SK-N-SH (cell line): ENCODE results near the gene TMC1. TPM values are rescaled to one million over a fixed set of nuclear protein-coding genes. Genes with fewer than 3 reads are reported as not detected.

ENCODE experiments used
- CTCF ChIA-PET: fragments of 300-600, 350-600 bp; formaldehyde crosslinking; extraction: SDS; loops from one replicate; lab custom pipeline; 2021; lab: Yijun Ruan, JAX
- POLR2A ChIA-PET: fragments of 350-600 bp; sonication (Branson Sonifier 250); formaldehyde crosslinking; extraction: SDS; loops from one replicate; lab custom pipeline; 2020; ENCODE audit warnings: antibody characterized with exemption, inconsistent platforms; lab: Yijun Ruan, JAX
- DNase-seq: peaks from one replicate; pipeline ENCODE4 v3.0.0; 2012
- H2AFZ ChIP-seq: fragments of 200-600 bp; sonication (generic); 2 replicates; pipeline ENCODE4 v1.8.1; 2016; ENCODE audit warnings: antibody characterized with exemption, mild to moderate bottlenecking, low read depth
- H3F3A ChIP-seq: fragments of 200-600 bp; sonication (generic); replicated peaks from 2 replicates; pipeline ENCODE3; 2016; ENCODE audit warnings: antibody characterized with exemption, mild to moderate bottlenecking; ENCODE audit not compliant: insufficient read depth
- H3K27ac ChIP-seq, 2 experiments: fragments of 200-500 bp in 1 of 2; fragments of 200-600 bp in 1 of 2; sonication (Bioruptor generic) in 1 of 2; sonication (generic), shearing (Covaris generic) in 1 of 2; 2 replicates each; pipeline versions ENCODE4 v1.5.1 to v1.6.1; 2014 to 2016; ENCODE audit warnings: low read depth in 2 of 2, inconsistent platforms in 1 of 2, low read length in 1 of 2, mild to moderate bottlenecking in 1 of 2, mixed read lengths in 1 of 2
- H3K27me3 ChIP-seq: fragments of 200-600 bp; sonication (generic), shearing (Covaris generic); 2 replicates; pipeline ENCODE4 v1.6.1; 2016; ENCODE audit warnings: mixed run types; ENCODE audit not compliant: insufficient read depth
- H3K36me3 ChIP-seq, 2 experiments: fragments of 200-500 bp in 1 of 2; fragments of 200-600 bp in 1 of 2; sonication (Bioruptor generic) in 1 of 2; sonication (generic) in 1 of 2; replicated peaks in 1 of 2; 2 replicates each; pipeline versions ENCODE3 to v1.5.1; 2014 to 2016; ENCODE audit warnings: low read length in 1 of 2, mild to moderate bottlenecking in 1 of 2; ENCODE audit not compliant: insufficient read depth in 2 of 2, control insufficient read depth in 1 of 2
- H3K4me1 ChIP-seq, 2 experiments: fragments of 200-500 bp in 1 of 2; fragments of 200-600 bp in 1 of 2; sonication (Bioruptor generic) in 1 of 2; sonication (generic), shearing (Covaris generic) in 1 of 2; 2 replicates each; pipeline versions ENCODE4 v1.5.1 to v1.6.1; 2014 to 2016; ENCODE audit warnings: low read depth in 1 of 2, low read length in 1 of 2, mixed run types in 1 of 2; ENCODE audit not compliant: insufficient read depth in 2 of 2, control insufficient read depth in 1 of 2
- H3K4me2 ChIP-seq: fragments of 200-600 bp; sonication (generic), shearing (Covaris generic); 2 replicates; pipeline ENCODE4 v1.6.1; 2017; ENCODE audit warnings: mixed run types
- H3K4me3 ChIP-seq, 2 experiments: fragments of 200-500 bp in 1 of 2; fragments of 200-600 bp in 1 of 2; sonication (Bioruptor generic) in 1 of 2; sonication (generic), shearing (Covaris generic) in 1 of 2; 2 replicates each; pipeline versions ENCODE4 v1.5.1 to v1.8.1; 2014 to 2016; ENCODE audit warnings: low read depth in 2 of 2, inconsistent platforms in 1 of 2, low read length in 1 of 2, mild to moderate bottlenecking in 1 of 2, mixed read lengths in 1 of 2, moderate library complexity in 1 of 2
- H3K79me2 ChIP-seq: fragments of 200-600 bp; sonication (generic); 2 replicates; pipeline ENCODE4 v1.8.1; 2017; ENCODE audit warnings: mild to moderate bottlenecking; ENCODE audit not compliant: insufficient read depth
- H3K9ac ChIP-seq: fragments of 200-600 bp; sonication (generic); 2 replicates; pipeline ENCODE4 v1.6.1; 2017; ENCODE audit warnings: mixed run types
- H3K9me2 ChIP-seq: fragments of 200-600 bp; sonication (generic); 2 replicates; pipeline ENCODE4 v1.6.1; 2017; ENCODE audit warnings: mixed run types
- H3K9me3 ChIP-seq: fragments of 200-600 bp; sonication (generic); 2 replicates; pipeline ENCODE4 v1.6.1; 2017; ENCODE audit warnings: mixed run types, mild to moderate bottlenecking, moderate library complexity
- H4K20me1 ChIP-seq: fragments of 200-600 bp; sonication (generic); 2 replicates; pipeline ENCODE4 v1.6.1; 2017; ENCODE audit warnings: mild to moderate bottlenecking, mixed run types; ENCODE audit not compliant: insufficient read depth
- EZH2phosphoT487 ChIP-seq: fragments of 200-600 bp; sonication (generic); IDR thresholded peaks from 2 replicates; pipeline ENCODE4 v1.6.1; 2017; ENCODE audit warnings: low read depth, mixed run types, mild to moderate bottlenecking, antibody characterized with exemption, moderate library complexity, borderline replicate concordance
- FOSL2 ChIP-seq: IDR thresholded peaks from 2 replicates; pipeline ENCODE4 v1.4.0; 2012; ENCODE audit warnings: low read depth, mild to moderate bottlenecking, moderate library complexity, borderline replicate concordance
- FOXJ3 ChIP-seq: sonication (generic); formaldehyde crosslinking; IDR thresholded peaks from 2 replicates; pipeline ENCODE4 v1.5.1; 2020; ENCODE audit warnings: mild to moderate bottlenecking, missing genetic modification reagents
- GATA2 ChIP-seq: sonication (generic); formaldehyde crosslinking; IDR thresholded peaks from 2 replicates; pipeline ENCODE4 v1.5.0; 2020; ENCODE audit warnings: mild to moderate bottlenecking, missing genetic modification reagents
- JUND ChIP-seq: IDR thresholded peaks from 2 replicates; pipeline ENCODE4 v1.4.0; 2012
- MEF2A ChIP-seq: IDR thresholded peaks from 2 replicates; pipeline ENCODE4 v1.4.0; 2012; ENCODE audit warnings: low read depth, borderline replicate concordance
- NFIC ChIP-seq: IDR thresholded peaks from 2 replicates; pipeline ENCODE4 v1.4.0; 2012; ENCODE audit warnings: borderline replicate concordance
- NRF1 ChIP-seq: IDR thresholded peaks from 2 replicates; pipeline ENCODE4 v1.6.1; 2012; ENCODE audit warnings: low read depth, mild to moderate bottlenecking, low read length
- POLR2AphosphoS5 ChIP-seq: IDR thresholded peaks from 2 replicates; pipeline ENCODE4 v1.6.1; 2012; ENCODE audit warnings: low read depth, low read length
- RAD21 ChIP-seq: IDR thresholded peaks from 2 replicates; pipeline ENCODE4 v1.6.1; 2012; ENCODE audit warnings: mild to moderate bottlenecking, low read length
- SIN3A ChIP-seq: IDR thresholded peaks from 2 replicates; pipeline ENCODE4 v1.6.1; 2012; ENCODE audit warnings: low read depth, mild to moderate bottlenecking, low read length, moderate library complexity, borderline replicate concordance
- SMC3 ChIP-seq: IDR thresholded peaks from 2 replicates; pipeline ENCODE4 v1.6.1; 2012; ENCODE audit warnings: low read depth, low read length, improper control_type of control experiment
- TCF12 ChIP-seq: IDR thresholded peaks from 2 replicates; pipeline ENCODE4 v1.4.0; 2012
- TEAD4 ChIP-seq: IDR thresholded peaks from 2 replicates; pipeline ENCODE4 v1.4.0; 2012; ENCODE audit warnings: mild to moderate bottlenecking, borderline replicate concordance; ENCODE audit not compliant: insufficient read depth
- USF1 ChIP-seq: IDR thresholded peaks from 2 replicates; pipeline ENCODE4 v1.4.0; 2012; ENCODE audit warnings: low read depth, borderline replicate concordance
- USF2 ChIP-seq: fragments of 150-350 bp; IDR thresholded peaks from 2 replicates; pipeline ENCODE4 v1.6.1; 2017; ENCODE audit warnings: antibody characterized with exemption, low read length, low read depth, borderline replicate concordance
- YY1 ChIP-seq: IDR thresholded peaks from 2 replicates; pipeline ENCODE4 v1.4.0; 2012; ENCODE audit warnings: low read depth, mild to moderate bottlenecking
- ZBTB33 ChIP-seq: IDR thresholded peaks from 2 replicates; pipeline ENCODE4 v1.4.0; 2012; ENCODE audit warnings: low read depth, borderline replicate concordance
- WGBS: methylation state at CpG from one replicate; pipeline ENCODE4 v1.1.6; 2017; ENCODE audit warnings: low lambda C conversion rate; 5-methylcytosine and 5-hydroxymethylcytosine counted together
- polyA plus RNA-seq, 3 experiments: library from polyadenylated mRNA; depleted of rRNA; stranded (reverse); fragments of >200 nt; gene quantifications; 2 replicates each; pipeline ENCODE4 v1.2.3, GENCODE V29; 2012
- TF ChIP-seq, protein P1 (sequence below): IDR thresholded peaks from 2 replicates; pipeline ENCODE4; 2012
- TF ChIP-seq, protein P2 (sequence below): IDR thresholded peaks from 2 replicates; pipeline ENCODE4 v1.4.0; 2012; ENCODE audit warnings: low read depth
- TF ChIP-seq, protein P3 (sequence below): fragments of 200-600 bp; sonication (generic); IDR thresholded peaks from 2 replicates; pipeline ENCODE4 v1.6.1; 2017; ENCODE audit warnings: antibody characterized with exemption, mild to moderate bottlenecking, moderate library complexity

TMC1 gene
- polyA plus RNA-seq, 1 of the 3 experiments (the other 2 are of a cell fraction): not detected

GRCh38 chr9:72703574-72703973 is 182.2 kb downstream of the TMC1 start:
- no peaks in the 10 kb centered on the region for H3F3A ChIP-seq
- DNase-seq: no peak
- no peaks in the 10 kb centered on the region for H3K4me1 ChIP-seq
- no peak overlapping the region for H3K9ac ChIP-seq
- H3K27ac ChIP-seq: no peak overlapping the region
- H3K9me2 ChIP-seq: no peaks in the 10 kb centered on the region
- no peaks in the 10 kb centered on the region for H3K36me3 ChIP-seq
- no peak overlapping the region for H3K4me3 ChIP-seq
- TF ChIP-seq FOXJ3 (CRISPR knock-in tag) (no peak), SMC3 (no peak), FOSL2 (no peak), NFIC (no peak), GATA2 (CRISPR knock-in tag) (no peak), TEAD4 (no peak), USF1 (no peak), ZBTB33 (no peak), MEF2A (no peak), SIN3A (no peak), NRF1 (no peak), EZH2phosphoT487 (no peak)
- TF ChIP-seq, protein P1, sequence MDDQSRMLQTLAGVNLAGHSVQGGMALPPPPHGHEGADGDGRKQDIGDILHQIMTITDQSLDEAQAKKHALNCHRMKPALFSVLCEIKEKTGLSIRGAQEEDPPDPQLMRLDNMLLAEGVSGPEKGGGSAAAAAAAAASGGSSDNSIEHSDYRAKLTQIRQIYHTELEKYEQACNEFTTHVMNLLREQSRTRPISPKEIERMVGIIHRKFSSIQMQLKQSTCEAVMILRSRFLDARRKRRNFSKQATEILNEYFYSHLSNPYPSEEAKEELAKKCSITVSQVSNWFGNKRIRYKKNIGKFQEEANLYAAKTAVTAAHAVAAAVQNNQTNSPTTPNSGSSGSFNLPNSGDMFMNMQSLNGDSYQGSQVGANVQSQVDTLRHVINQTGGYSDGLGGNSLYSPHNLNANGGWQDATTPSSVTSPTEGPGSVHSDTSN: no peak
- no peaks in the 10 kb centered on the region for H3K79me2 ChIP-seq
- H3K27me3 ChIP-seq: no peaks in the 10 kb centered on the region; the same call in 1 of the 2 replicates
- no peaks in the 10 kb centered on the region for H3K9me3 ChIP-seq
- POLR2A ChIA-PET: no interaction called here
- no peak overlapping the region for H3K4me2 ChIP-seq
- CTCF ChIA-PET: no interaction called here
- H2AFZ ChIP-seq: no peak overlapping the region
- H4K20me1 ChIP-seq: no peaks in the 10 kb centered on the region
- 27% methylated on average over 4 of the region's 4 CpGs for WGBS

DNA sequence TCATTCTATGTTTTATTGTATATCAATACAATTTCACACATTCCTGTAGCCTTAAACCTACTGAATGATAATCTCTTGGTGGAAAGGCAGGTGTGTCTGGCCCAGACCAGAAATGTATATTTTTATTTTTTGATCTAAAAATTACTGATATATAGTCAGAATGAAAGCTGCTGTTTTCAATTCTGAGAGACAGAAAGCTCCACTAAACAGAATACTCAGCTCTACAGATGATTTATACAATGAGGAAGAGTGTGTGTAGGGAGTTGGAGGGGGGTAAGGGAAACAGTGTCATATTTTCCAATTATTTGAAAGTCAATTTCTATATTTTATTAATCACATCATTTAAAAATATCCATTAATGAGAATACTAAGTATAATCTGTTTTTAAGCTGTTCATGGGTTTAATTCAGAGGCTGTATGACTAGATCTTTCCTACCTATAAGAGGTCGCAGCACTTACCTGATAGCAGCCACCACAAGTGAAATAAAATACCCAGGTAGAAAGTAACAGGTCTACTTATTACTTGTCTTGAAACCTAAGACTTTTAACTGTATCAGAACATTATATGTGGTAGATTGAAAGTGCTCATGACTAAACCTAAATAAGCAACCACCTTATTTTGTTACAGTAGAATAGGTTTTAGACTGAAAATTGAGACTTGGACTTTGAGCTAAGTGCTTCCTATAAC is 183.4 kb downstream of the TMC1 start:
- Histone ChIP-seq H4K20me1 (no peaks in the 10 kb centered on the region), H3K9me3 (no peaks in the 10 kb centered on the region), H3F3A (no peaks in the 10 kb centered on the region), H3K79me2 (no peaks in the 10 kb centered on the region), H3K4me3 (no peak overlapping the region), H3K27me3 (no peaks in the 10 kb centered on the region; the same call in 1 of the 2 replicates), H3K27ac (no peak overlapping the region), H3K9me2 (no peaks in the 10 kb centered on the region), H3K4me2 (no peak overlapping the region), H2AFZ (no peak overlapping the region), H3K9ac (no peak overlapping the region), H3K36me3 (no peaks in the 10 kb centered on the region), H3K4me1 (no peaks in the 10 kb centered on the region)
- DNase-seq: no peak
- ChIA-PET POLR2A (no interaction called here), CTCF (no interaction called here)
- TF ChIP-seq RAD21: no peak
- no peak for TF ChIP-seq USF2
- TF ChIP-seq, protein P2, sequence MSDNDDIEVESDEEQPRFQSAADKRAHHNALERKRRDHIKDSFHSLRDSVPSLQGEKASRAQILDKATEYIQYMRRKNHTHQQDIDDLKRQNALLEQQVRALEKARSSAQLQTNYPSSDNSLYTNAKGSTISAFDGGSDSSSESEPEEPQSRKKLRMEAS: no peak
- no peak for TF ChIP-seq FOSL2
- no peak for TF ChIP-seq MEF2A
- no peak for TF ChIP-seq JUND
- TF ChIP-seq TCF12: no peak
- TF ChIP-seq, protein P3, sequence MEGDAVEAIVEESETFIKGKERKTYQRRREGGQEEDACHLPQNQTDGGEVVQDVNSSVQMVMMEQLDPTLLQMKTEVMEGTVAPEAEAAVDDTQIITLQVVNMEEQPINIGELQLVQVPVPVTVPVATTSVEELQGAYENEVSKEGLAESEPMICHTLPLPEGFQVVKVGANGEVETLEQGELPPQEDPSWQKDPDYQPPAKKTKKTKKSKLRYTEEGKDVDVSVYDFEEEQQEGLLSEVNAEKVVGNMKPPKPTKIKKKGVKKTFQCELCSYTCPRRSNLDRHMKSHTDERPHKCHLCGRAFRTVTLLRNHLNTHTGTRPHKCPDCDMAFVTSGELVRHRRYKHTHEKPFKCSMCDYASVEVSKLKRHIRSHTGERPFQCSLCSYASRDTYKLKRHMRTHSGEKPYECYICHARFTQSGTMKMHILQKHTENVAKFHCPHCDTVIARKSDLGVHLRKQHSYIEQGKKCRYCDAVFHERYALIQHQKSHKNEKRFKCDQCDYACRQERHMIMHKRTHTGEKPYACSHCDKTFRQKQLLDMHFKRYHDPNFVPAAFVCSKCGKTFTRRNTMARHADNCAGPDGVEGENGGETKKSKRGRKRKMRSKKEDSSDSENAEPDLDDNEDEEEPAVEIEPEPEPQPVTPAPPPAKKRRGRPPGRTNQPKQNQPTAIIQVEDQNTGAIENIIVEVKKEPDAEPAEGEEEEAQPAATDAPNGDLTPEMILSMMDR: no peak
- no peak for TF ChIP-seq POLR2AphosphoS5
- TF ChIP-seq YY1: no peak
- no peak for TF ChIP-seq SIN3A
- WGBS: 13% methylated on average over 1 of the region's 1 CpG
